PC-9 (cell line): ENCODE measurements around the gene IFNLR1.

Source experiments
- CTCF ChIP-seq: fragments of 200-600 bp; sonication (generic); conservative IDR thresholded peaks from 2 replicates; pipeline ENCODE4 v1.6.1; 2017; ENCODE audit warnings: mixed run types, antibody characterized with exemption, mild to moderate bottlenecking, moderate library complexity
- EZH2 ChIP-seq: fragments of 200-600 bp; sonication (generic); IDR thresholded peaks from 2 replicates; pipeline ENCODE4 v1.8.0; 2017; ENCODE audit warnings: antibody characterized with exemption, low read depth

- TF ChIP-seq CTCF (no peak), EZH2 (no peak)
These were observed 66.1 kb downstream of the IFNLR1 start for GRCh38 chr1:24120965-24121364.
